ENCODE results near the gene PROM2.
"Not testable (repeated sequence)": the region's sequence is repeated elsewhere in the genome, so short reads cannot be mapped to it uniquely, and the experiment has no call there.

The PROM2 gene

DNA sequence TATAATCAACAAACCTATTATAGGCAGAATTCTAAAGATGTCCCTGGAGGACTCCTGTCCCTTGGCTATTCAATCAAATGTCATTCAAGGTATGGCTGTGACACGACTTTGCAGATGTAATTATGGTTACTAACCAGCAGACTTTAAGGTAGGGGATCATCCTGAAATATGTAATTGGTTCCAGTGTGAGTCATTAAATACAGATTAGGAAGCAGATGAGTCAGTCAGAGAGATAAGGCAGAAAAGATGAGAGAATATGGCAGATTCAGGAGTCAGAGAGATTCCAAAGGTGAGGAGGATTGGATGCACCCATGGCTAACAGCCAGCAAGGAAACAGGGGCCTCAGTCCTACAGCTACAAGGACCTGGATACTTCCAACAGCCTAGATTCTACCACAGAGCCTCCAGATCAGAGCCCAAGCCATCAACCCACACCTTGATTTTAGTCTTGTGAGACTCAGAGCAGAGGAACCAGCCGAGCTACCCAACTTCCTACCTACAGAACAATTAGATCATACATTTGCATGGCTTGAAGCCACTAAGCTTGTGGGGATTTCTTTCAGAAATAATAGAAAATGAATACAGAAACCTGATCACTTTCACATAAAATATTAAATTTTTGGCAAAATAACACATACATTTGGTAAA is 11.2 kb upstream of the PROM2 start:
- peaks cover 0 to 4% of the 10 kb centered on the region in 2 donors for H3K36me3 Mint-ChIP-seq
- peaks cover 0 to 4% of the 10 kb centered on the region in 2 donors for H3K9me3 Mint-ChIP-seq
- no peak overlapping the region for H3K27ac Mint-ChIP-seq
- DNase-seq (no peak), ATAC-seq (replicated peaks) (no peak)
- H3K27me3 Mint-ChIP-seq = peaks cover 0 to 5% of the 10 kb centered on the region in 2 donors
- peaks cover 0 to 3% of the 10 kb centered on the region in 2 donors for H3K4me1 Mint-ChIP-seq
- H3K4me3 Mint-ChIP-seq = no peak overlapping the region

GRCh38 chr2:95264624-95265023 is 9.6 kb upstream of the PROM2 start:
- Mint-ChIP-seq H3K4me1 (peaks cover 0 to 3% of the 10 kb centered on the region in 2 donors), H3K27ac (no peak overlapping the region), H3K4me3 (no peak overlapping the region), H3K27me3 (peaks cover 0 to 5% of the 10 kb centered on the region in 2 donors), H3K36me3 (peaks cover 0 to 4% of the 10 kb centered on the region in 2 donors), H3K9me3 (no peaks in the 10 kb centered on the region)
- ATAC-seq (replicated peaks) (no peak), DNase-seq (no peak)

- Mint-ChIP-seq H3K4me1 (peaks cover 0 to 3% of the 10 kb centered on the region in 2 donors), H3K27ac (no peak overlapping the region), H3K27me3 (peaks cover 0 to 3% of the 10 kb centered on the region in 2 donors), H3K36me3 (peaks cover 0 to 2% of the 10 kb centered on the region in 2 donors), H3K9me3 (no peaks in the 10 kb centered on the region), H3K4me3 (no peak overlapping the region)
- DNase-seq = no peak
- ATAC-seq (replicated peaks) = no peak
These were observed 9.1 kb upstream of the PROM2 start for GRCh38 chr2:95265182-95265581.

DNA sequence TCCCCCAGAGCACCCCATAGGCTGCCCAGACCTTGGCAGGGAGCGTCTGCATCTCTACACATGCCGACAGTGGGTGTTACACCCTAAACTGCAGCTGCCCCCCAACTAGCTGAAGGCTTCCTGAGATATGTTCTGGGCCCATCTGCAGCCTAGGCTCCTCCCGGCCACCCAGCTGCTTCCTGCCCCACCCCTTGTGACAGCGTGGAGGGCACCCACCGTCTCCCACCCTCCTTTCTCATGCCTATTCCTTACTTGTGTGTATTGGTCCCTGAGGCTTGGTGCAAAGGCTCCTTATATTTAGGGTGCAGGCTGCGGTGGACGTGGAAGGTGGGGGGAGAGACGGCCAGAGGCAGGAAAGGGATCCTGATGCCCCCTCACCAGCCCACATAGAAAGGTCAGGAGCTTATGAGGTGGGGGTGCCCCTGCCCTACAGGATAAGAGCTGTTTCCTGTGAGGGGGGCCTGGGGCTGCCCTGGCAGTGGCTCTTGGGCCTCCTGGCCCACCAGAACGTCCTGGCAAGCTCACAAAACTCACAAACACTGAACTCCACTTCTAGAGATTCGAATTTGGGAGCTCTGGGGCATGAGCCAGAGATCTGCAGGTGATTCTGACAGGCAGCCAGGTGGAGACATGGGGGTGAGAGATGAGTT is 7.3 kb upstream of the PROM2 start:
- ATAC-seq (replicated peaks) = no peak
- Mint-ChIP-seq H3K4me1 (peaks cover 0 to 3% of the 10 kb centered on the region in 2 donors), H3K4me3 (no peak overlapping the region), H3K27me3 (no peaks in the 10 kb centered on the region), H3K9me3 (no peaks in the 10 kb centered on the region), H3K27ac (no peak overlapping the region), H3K36me3 (no peaks in the 10 kb centered on the region)
- DNase-seq = no peak

GRCh38 chr2:95267458-95268210 is 6.6 kb upstream of the PROM2 start:
- H3K4me1 Mint-ChIP-seq = peaks cover 0 to 3% of the 10 kb centered on the region in 2 donors
- DNase-seq = no peak
- H3K4me3 Mint-ChIP-seq = no peak overlapping the region
- H3K27me3 Mint-ChIP-seq = no peaks in the 10 kb centered on the region
- no peak for ATAC-seq (replicated peaks)
- no peak overlapping the region for H3K27ac Mint-ChIP-seq
- H3K9me3 Mint-ChIP-seq = no peaks in the 10 kb centered on the region
- no peaks in the 10 kb centered on the region for H3K36me3 Mint-ChIP-seq

GRCh38 chr2:95268211-95269035 is 5.8 kb upstream of the PROM2 start:
- no peak for ATAC-seq (replicated peaks)
- Mint-ChIP-seq H3K36me3 (no peaks in the 10 kb centered on the region), H3K9me3 (no peaks in the 10 kb centered on the region), H3K4me3 (no peak overlapping the region), H3K27ac (no peak overlapping the region), H3K27me3 (no peaks in the 10 kb centered on the region), H3K4me1 (no peaks in the 10 kb centered on the region)
- DNase-seq = no peak

DNA sequence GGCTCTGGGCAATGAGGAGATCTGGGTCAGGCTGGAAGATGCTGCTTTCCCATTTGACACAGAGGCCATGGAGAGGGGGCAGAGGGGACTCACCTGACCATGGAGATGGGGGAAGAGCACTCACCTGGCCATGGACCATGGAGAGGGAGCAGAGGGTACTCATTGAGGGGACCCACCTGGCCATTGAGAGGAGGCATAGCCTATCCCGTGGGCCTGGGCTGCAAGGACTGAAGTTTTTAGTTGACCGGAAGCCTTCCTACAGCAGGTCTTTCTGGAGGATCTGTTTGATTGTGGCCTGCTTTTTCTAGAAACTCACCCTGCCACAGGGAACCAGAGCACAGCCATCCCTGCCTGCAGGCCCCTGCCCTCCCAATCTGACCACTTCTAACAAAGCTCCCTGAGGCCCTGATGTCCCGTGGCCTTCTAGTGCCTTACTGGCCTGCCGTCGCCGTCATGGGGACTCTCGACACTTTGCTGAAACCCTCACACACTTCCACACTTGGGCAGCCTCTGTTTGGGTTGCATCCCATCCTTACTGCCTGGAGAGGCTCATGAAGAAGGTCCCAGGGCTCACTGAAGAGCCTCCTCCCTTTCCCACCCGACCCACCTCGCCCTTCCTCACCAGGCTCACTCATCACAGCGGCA is 5.1 kb upstream of the PROM2 start:
- Mint-ChIP-seq H3K27me3 (no peaks in the 10 kb centered on the region), H3K27ac (no peak overlapping the region), H3K9me3 (no peaks in the 10 kb centered on the region), H3K4me3 (no peak overlapping the region), H3K4me1 (no peaks in the 10 kb centered on the region), H3K36me3 (no peaks in the 10 kb centered on the region)
- DNase-seq (no peak), ATAC-seq (replicated peaks) (no peak)

DNA sequence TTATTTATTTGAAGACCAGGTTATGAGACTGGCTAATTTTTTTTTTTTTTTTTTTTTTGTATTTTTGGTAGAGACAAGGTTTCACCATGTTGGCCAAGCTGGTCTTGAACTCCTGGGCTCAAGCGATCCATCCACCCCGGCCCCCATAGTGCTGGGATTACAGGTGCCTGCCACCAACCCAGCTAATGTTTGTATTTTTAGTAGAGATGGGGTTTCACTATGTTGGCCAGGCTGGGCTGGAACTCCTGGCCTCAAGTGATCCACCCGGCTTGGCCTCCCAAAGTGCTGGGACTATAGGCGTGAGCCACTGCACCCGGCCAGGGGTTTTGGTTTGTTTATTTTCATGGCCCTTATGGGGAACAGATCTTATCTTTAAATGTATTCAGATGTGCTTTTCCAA is 4.5 kb upstream of the PROM2 start:
- not testable (repeated sequence) for H3K4me3 Mint-ChIP-seq; DNase-seq; H3K4me1 Mint-ChIP-seq; H3K27ac Mint-ChIP-seq; H3K36me3 Mint-ChIP-seq; H3K27me3 Mint-ChIP-seq; ATAC-seq (replicated peaks); H3K9me3 Mint-ChIP-seq

- Mint-ChIP-seq H3K9me3 (no peaks in the 10 kb centered on the region), H3K27ac (no peak overlapping the region), H3K4me1 (no peaks in the 10 kb centered on the region), H3K4me3 (no peak overlapping the region), H3K27me3 (no peaks in the 10 kb centered on the region), H3K36me3 (no peaks in the 10 kb centered on the region)
- ATAC-seq (replicated peaks) (no peak), DNase-seq (no peak)
These were observed 3.6 kb upstream of the PROM2 start for GRCh38 chr2:95270541-95271081.

- DNase-seq (no peak), ATAC-seq (replicated peaks) (no peak)
- Mint-ChIP-seq H3K4me3 (no peak overlapping the region), H3K9me3 (no peaks in the 10 kb centered on the region), H3K27ac (no peak overlapping the region), H3K4me1 (no peaks in the 10 kb centered on the region), H3K36me3 (no peaks in the 10 kb centered on the region), H3K27me3 (peaks cover 4 to 5% of the 10 kb centered on the region in 2 donors)
These were observed 2.8 kb upstream of the PROM2 start for GRCh38 chr2:95271381-95271971.

GRCh38 chr2:95272299-95272751 is 1.9 kb upstream of the PROM2 start:
- no peaks in the 10 kb centered on the region for H3K4me1 Mint-ChIP-seq
- no peaks in the 10 kb centered on the region for H3K36me3 Mint-ChIP-seq
- ATAC-seq (replicated peaks) (no peak), DNase-seq (no peak)
- no peaks in the 10 kb centered on the region for H3K9me3 Mint-ChIP-seq
- H3K27me3 Mint-ChIP-seq = peaks cover 4 to 6% of the 10 kb centered on the region in 2 donors
- no peak overlapping the region for H3K4me3 Mint-ChIP-seq
- H3K27ac Mint-ChIP-seq = no peak overlapping the region

DNA sequence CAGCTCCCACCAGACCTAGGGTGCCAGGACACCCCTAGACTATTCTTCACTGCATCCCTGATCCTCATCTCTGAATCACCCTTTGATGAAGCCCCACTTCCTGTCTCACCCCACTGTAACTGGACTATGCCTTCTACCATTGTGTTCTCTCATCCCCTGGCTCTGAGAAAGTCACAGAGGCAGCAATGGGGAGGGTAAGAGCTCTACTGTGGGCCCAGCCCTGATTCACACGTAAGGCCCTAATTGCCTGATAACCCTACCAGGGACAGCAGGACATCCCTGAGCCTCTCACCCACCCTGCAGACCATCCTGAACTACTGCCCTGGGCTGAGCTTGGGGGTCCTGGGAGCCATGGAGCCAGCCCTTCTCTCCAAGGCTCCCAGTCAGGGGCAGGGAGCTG is 1.5 kb upstream of the PROM2 start:
- no peaks in the 10 kb centered on the region for H3K9me3 Mint-ChIP-seq
- DNase-seq (no peak), ATAC-seq (replicated peaks) (no peak)
- no peaks in the 10 kb centered on the region for H3K4me1 Mint-ChIP-seq
- no peak overlapping the region for H3K4me3 Mint-ChIP-seq
- H3K27me3 Mint-ChIP-seq = peaks cover 4 to 9% of the 10 kb centered on the region in 2 donors
- no peak overlapping the region for H3K27ac Mint-ChIP-seq
- H3K36me3 Mint-ChIP-seq = no peaks in the 10 kb centered on the region

DNA sequence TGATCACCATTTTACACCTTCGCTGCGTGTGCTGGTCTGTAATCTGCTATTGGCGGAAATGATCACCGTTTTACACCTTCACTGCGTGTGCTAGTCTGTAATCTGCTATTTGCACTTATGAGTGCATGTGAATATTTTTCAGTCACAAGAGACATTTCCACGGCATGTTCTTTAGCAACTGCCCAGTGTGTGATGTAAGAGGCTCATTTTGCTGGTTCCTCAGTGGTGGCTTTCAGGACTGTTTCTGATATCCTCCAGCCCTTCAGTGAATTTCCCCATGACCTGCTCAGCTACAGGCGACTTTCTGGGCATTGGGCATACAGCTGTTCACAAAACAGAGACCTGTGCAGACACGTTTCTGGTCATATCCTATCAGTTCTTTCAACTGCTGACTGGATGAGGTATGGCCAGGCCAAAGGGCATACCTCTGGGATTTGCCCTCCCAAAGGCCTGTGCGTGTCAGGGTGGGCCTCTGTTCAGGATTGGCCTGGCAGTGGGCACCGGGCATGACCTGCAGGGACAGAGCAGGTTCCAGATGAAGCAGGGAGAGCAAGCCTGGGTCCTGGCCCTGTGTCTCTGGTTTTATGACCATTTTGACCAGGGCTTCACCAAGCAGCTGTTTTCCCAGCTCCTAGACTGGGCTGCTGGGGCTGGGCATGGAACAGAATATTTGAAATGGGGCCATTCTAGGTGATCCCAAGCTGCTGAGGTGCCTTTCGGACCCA is 521 bp upstream of the PROM2 start:
- H3K4me1 Mint-ChIP-seq = no peaks in the 10 kb centered on the region
- H3K27ac Mint-ChIP-seq = no peak overlapping the region
- H3K9me3 Mint-ChIP-seq = no peaks in the 10 kb centered on the region
- no peaks in the 10 kb centered on the region for H3K36me3 Mint-ChIP-seq
- DNase-seq (no peak), ATAC-seq (replicated peaks) (no peak)
- peaks cover 4 to 13% of the 10 kb centered on the region in 2 donors for H3K27me3 Mint-ChIP-seq
- H3K4me3 Mint-ChIP-seq = no peak overlapping the region
